Ovary (tissue), 9 donors: ENCODE results near the gene SFXN5. TPM values are rescaled to one million over a fixed set of nuclear protein-coding genes. Genes with fewer than 3 reads are reported as not detected.

Source experiments
- DNase-seq, 5 donors: peaks; one replicate each; pipeline ENCODE4 v3.0.0-alpha.2; 2019 to 2020
- H3K27ac ChIP-seq, 2 donors: fragments of 200-600 bp; one replicate each; pipeline versions ENCODE4 v1.5.1 to v1.8.0; 2019 to 2022
- H3K27me3 ChIP-seq: fragments of 200-600 bp; one replicate; pipeline ENCODE4 v1.8.0; 2022
- H3K36me3 ChIP-seq: fragments of 200-600 bp; sonication (generic); one replicate; pipeline ENCODE4 v1.5.1; 2019
- H3K4me1 ChIP-seq: one replicate; pipeline ENCODE4 v1.8.1; 2013; ENCODE audit warnings: mild to moderate bottlenecking, moderate library complexity; ENCODE audit not compliant: insufficient read depth
- H3K4me3 ChIP-seq: fragments of 200-600 bp; sonication (generic); one replicate; pipeline ENCODE4 v1.5.1; 2017
- H3K9me3 ChIP-seq, 2 donors: fragments of 200-600 bp in 1 of 2; sonication (generic) in 1 of 2; one replicate each; pipeline versions ENCODE4 v1.5.1 to v1.8.1; 2013 to 2019; ENCODE audit warnings: mild to moderate bottlenecking in 1 of 2, moderate library complexity in 1 of 2
- EP300 ChIP-seq: sonication (generic); formaldehyde crosslinking; IDR thresholded peaks from one replicate; pipeline ENCODE4 v1.6.1; 2017; ENCODE audit warnings: antibody characterized with exemption
- POLR2A ChIP-seq: fragments of 450-650 bp; IDR thresholded peaks from one replicate; pipeline ENCODE4 v1.6.1; 2017; ENCODE audit warnings: antibody characterized with exemption, mild to moderate bottlenecking, moderate library complexity
- WGBS, 3 donors: extraction: QIAGEN DNeasy Blood & Tissue Kit in 1 of 3; methylation state at CpG; one replicate each; pipeline versions ENCODE4 v1.1.5 to v1.1.7; 2013 to 2017; 5-methylcytosine and 5-hydroxymethylcytosine counted together
- intact Hi-C, 4 donors: fragments of 100-400 bp; cut with DNase I; formaldehyde crosslinking; loops; one replicate each; pipeline versions ENCODE4 v1.11.0 to v1.15.1; 2022 to 2023
- polyA plus RNA-seq, 2 donors: library from polyadenylated mRNA; stranded (reverse); fragments of 200-250 nt in 1 of 2; fragments of 350-450 nt in 1 of 2; fragmentation: Illumina TruSeq in 1 of 2; extraction: RNeasy Lipid Tissue Mini Kit (QIAGEN cat#74804) in 1 of 2; gene quantifications; one replicate each; pipeline ENCODE4 v1.2.3, GENCODE V29; 2013 to 2014
- total RNA-seq, 7 donors: library from RNA; depleted of rRNA in 2 of 7; stranded (reverse); fragments of >200 nt in 2 of 7; fragmentation: NEBNext Ultra II Directional in 3 of 7; extraction: Animal tissue kit (Norgen Biotek cat#: 25700) in 3 of 7; gene quantifications; one replicate each; pipeline versions ENCODE4 v1.1.0 to v1.2.4, GENCODE V29; 2016 to 2023
- TF ChIP-seq, protein P1 (sequence below), 3 donors: fragments of 450-650 bp in 2 of 3; fragments of 200-600 bp in 1 of 3; IDR thresholded peaks; one replicate each; pipeline versions ENCODE4 v1.5.1 to v1.8.0; 2016 to 2022; ENCODE audit warnings: antibody characterized with exemption in 3 of 3, mild to moderate bottlenecking in 1 of 3
- donor health status: DM: no; HTN: no; CAD: no; lungs with moderate emphysema.
- donor health status: DM: no; HTN: no; CAD: no.
- donor health status: Bipolar disorder and iron deficiency.
- donor health status: DM: yes; HTN: yes; CAD: no.
- donor health status: DM: no; HTN: no; CAD: no.
- donor health status: DM: yes; HTN: yes; CAD: no.

SFXN5 gene
- total and polyA plus RNA-seq, 9 donors, result 4.3 to 19.3 (median 11.6) TPM

DNA sequence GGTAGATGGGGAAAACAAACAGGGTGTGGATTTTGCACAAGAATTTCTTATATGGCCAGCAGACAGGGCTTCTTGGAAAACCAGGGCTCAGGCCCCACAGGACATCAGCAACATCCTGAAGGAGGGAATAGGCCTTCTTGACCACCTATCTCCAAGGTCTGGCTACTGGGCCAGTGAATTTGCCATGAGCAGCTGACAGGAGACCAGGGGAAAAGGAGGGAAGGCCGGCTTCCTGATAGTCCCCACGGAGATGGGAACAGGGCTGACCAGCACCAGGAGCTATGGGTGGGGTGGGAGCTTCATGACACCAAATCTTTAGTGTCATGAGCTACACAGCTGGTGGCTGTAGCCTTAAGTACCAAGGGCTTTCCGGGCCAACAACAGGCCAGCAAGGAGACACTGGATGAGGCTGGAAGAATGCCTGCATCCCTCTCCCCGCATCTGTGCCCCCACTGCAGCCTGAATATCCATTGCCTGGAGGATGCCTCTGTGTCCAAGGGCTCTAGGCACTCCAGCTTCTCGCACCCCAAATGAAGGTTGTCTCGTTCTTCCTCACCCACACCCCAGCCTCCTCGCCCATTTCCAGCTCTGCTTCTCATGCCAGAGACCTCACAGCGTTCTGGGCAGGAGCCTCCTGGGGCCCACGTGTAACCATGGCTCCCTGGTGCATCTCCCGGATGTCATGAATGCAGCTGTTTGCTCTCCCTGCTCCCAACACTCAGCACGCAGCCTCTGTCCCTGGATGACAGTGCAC is 79.4 kb downstream of the SFXN5 start:
- Histone ChIP-seq H3K36me3 (no peaks in the 10 kb centered on the region), H3K4me1 (no peaks in the 10 kb centered on the region), H3K9me3 (no peaks in the 10 kb centered on the region), H3K27me3 (no peaks in the 10 kb centered on the region), H3K27ac (no peak overlapping the region), H3K4me3 (no peak overlapping the region)
- intact Hi-C loops, result loop anchor here (5.0 to 10.0 kb wide), 3 partner anchors 170 to 183 kb away; no protein-coding TSS in a partner anchor
- DNase-seq, result peak in 2 of 5 donors; percentile 4 to 7
- WGBS, 3 donors, result 85 to 91% (median 86%) methylated on average over 11 of the region's 11 CpGs
- TF ChIP-seq EP300, result no peak
- TF ChIP-seq, protein P1, sequence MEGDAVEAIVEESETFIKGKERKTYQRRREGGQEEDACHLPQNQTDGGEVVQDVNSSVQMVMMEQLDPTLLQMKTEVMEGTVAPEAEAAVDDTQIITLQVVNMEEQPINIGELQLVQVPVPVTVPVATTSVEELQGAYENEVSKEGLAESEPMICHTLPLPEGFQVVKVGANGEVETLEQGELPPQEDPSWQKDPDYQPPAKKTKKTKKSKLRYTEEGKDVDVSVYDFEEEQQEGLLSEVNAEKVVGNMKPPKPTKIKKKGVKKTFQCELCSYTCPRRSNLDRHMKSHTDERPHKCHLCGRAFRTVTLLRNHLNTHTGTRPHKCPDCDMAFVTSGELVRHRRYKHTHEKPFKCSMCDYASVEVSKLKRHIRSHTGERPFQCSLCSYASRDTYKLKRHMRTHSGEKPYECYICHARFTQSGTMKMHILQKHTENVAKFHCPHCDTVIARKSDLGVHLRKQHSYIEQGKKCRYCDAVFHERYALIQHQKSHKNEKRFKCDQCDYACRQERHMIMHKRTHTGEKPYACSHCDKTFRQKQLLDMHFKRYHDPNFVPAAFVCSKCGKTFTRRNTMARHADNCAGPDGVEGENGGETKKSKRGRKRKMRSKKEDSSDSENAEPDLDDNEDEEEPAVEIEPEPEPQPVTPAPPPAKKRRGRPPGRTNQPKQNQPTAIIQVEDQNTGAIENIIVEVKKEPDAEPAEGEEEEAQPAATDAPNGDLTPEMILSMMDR (IDR thresholded peaks at IDR 0.05), result no peak
- no peak for TF ChIP-seq POLR2A

DNA sequence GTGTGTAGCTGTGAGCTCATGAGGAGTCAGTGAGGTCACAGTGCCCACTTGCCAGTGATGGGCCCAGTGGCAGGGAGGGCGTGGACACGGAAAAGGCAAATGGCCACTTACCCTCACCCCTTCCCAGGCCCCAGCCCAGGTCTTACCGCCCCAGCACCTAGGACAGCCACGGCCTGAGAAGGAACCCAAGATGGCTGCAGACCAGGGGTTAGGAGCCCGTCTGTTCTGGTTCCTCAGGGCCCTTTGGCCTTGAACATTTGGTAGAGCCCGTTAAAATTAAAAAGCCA is 80.1 kb downstream of the SFXN5 start:
- H3K36me3 ChIP-seq, result no peaks in the 10 kb centered on the region
- no peaks in the 10 kb centered on the region for H3K9me3 ChIP-seq
- intact Hi-C loops, result loop anchor here (5.0 to 10.0 kb wide), 3 partner anchors 171 to 183 kb away; no protein-coding TSS in a partner anchor
- no peak overlapping the region for H3K27ac ChIP-seq
- DNase-seq, result peak in 2 of 5 donors; percentile 2 to 12
- H3K27me3 ChIP-seq, result no peaks in the 10 kb centered on the region
- WGBS, 3 donors, result 90 to 93% (median 91%) methylated on average over 6 of the region's 6 CpGs
- H3K4me3 ChIP-seq, result no peak overlapping the region
- no peak for TF ChIP-seq EP300
- no peak for TF ChIP-seq POLR2A
- TF ChIP-seq, protein P1 (IDR thresholded peaks at IDR 0.05), result no peak
- H3K4me1 ChIP-seq, result no peaks in the 10 kb centered on the region

DNA sequence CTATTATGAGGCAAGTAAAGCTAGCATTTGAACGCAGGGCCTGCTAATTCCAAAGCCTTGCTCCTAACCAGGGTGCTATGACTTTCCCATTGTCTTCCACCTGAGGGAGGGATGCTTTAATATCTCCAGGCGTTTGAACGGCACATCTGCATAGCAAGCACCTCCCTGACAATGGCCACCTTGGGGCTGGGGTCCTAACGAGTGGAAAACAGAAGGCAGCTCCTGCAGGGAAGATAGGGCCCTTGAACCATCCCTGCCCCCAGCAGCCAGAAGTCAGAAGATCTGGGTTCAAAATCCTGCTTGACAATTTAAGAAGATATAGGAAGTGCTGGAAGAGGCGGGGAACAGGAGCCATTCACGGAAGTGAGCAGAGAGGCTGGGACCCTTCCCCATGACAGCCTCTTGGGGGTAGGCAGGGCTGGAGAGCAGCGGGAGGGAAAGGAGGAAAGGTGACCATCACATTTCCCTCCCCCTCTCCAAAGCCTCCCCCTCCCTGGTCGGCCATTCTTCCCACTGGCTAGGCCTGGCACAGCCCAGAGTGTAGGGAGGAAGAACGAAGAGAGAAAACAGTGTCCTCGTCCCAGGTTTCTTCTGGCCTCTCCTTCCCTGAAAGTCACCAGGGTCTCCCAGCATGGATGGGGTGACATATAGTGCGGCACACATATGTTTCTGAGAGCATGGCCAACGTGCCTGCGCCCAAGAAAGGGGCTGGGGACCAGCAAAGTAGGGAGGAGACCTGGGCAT is 80.6 kb downstream of the SFXN5 start:
- H3K27ac ChIP-seq, result no peak overlapping the region
- H3K27me3 ChIP-seq, result no peaks in the 10 kb centered on the region
- H3K36me3 ChIP-seq, result no peaks in the 10 kb centered on the region
- 88 to 93% (median 89%) methylated on average over 13 of the region's 13 CpGs for WGBS, 3 donors
- DNase-seq, result peak in 2 of 5 donors; percentile 3
- TF ChIP-seq EP300, result no peak
- H3K4me1 ChIP-seq, result no peaks in the 10 kb centered on the region
- intact Hi-C loops, result loop anchor here (5.0 to 10.0 kb wide), 3 partner anchors 171 to 184 kb away; no protein-coding TSS in a partner anchor
- H3K4me3 ChIP-seq, result no peak overlapping the region
- H3K9me3 ChIP-seq, result no peaks in the 10 kb centered on the region

DNA sequence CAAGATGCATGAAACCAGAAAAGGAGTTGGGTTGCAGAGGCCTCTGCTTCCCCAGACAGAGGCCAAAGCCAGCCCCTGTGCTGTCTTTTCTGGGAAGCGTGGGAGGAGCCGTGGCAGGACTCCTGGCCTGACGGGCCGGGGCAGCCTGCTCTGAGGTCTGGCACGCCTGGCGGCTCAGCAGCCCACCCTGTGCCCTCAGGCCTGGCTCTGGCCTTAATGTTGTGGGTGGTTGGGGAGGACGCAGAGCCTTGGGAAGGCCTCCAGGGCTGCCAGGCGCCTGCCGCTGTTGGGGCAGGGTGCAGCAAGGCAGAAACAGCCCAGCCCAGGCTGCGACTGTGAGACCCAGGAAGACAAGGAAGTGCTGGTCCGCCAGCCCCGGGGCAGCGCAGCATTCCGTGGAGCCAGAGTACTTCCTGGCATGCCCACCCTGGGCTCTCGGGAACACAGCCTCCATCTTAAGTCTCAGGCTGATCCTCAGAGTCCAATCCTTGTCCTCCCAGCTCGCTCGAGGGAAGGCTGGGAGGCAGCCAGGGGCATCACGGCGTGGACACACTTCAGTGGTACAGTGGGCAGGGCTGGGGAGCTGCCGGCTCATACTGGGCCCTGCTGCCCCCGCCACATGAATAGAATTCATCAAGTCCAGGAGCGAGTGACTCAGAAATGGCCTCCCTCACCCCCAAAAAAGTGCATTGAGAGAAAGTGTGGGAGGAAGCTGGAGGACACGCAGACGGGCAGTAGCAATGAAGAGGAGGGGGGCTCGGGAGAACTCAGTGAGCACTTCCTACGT is 81.5 kb downstream of the SFXN5 start:
- H3K9me3 ChIP-seq, result no peaks in the 10 kb centered on the region
- WGBS, 3 donors, result 51 to 60% (median 59%) methylated on average over 22 to 26 of the region's 26 CpGs
- peak; percentile 20 to 66 (median 34) for DNase-seq
- no peak overlapping the region for H3K4me3 ChIP-seq
- H3K27ac ChIP-seq, result no peak overlapping the region
- no peaks in the 10 kb centered on the region for H3K27me3 ChIP-seq
- intact Hi-C loops, result loop anchor here (5.0 to 10.0 kb wide), 3 partner anchors 172 to 185 kb away; no protein-coding TSS in a partner anchor
- no peaks in the 10 kb centered on the region for H3K36me3 ChIP-seq
- TF ChIP-seq, protein P1 (IDR thresholded peaks at IDR 0.05), result no peak
- TF ChIP-seq EP300 (no peak), POLR2A (no peak)
- H3K4me1 ChIP-seq, result no peaks in the 10 kb centered on the region
